HCT116 (cell line): ENCODE results near the gene FBH1. TPM values are rescaled to one million over a fixed set of nuclear protein-coding genes. Genes with fewer than 3 reads are reported as not detected.

ENCODE experiments used
- ATAC-seq: fragments of 200-7000 bp; cut with Tn5 transposase; 2 replicates; pipeline ENCODE4 v1.9.1; 2020; ENCODE audit warnings: mild to moderate bottlenecking, moderate library complexity
- BruUV-seq: library from RNA; stranded (reverse); fragments of 400-500 nt; replicated peaks from 2 replicates; lab custom pipeline; 2021; lab: Mats Ljungman, UMichigan
- CTCF ChIA-PET: fragments of 300-600 bp; sonication (Branson Sonifier 250); formaldehyde crosslinking; loops from one replicate; lab custom pipeline; 2021; ENCODE audit warnings: antibody characterized with exemption; lab: Charles Lee
- POLR2A ChIA-PET: fragments of 300-600, 350-600 bp; sonication (Branson Sonifier 250); formaldehyde crosslinking; loops from one replicate; lab custom pipeline; 2021; ENCODE audit warnings: antibody characterized with exemption; lab: Charles Lee
- RAD21 ChIA-PET, 2 experiments: fragments of 300-600 bp; sonication (Branson Sonifier 250); formaldehyde crosslinking; loops; one replicate each; lab custom pipeline; 2023; ENCODE audit warnings: low total read pairs in 2 of 2; ENCODE audit not compliant: uncharacterized antibody in 2 of 2, unreplicated experiment in 2 of 2, low non-redundant PET in 1 of 2; lab: Charles Lee
- DNase-seq: peaks from one replicate; pipeline ENCODE4 v3.0.0-alpha.2; 2010; ENCODE audit warnings: low read depth, low spot score
- H2AFZ ChIP-seq: fragments of 200-600 bp; shearing (Covaris generic), sonication (generic); 2 replicates; pipeline ENCODE4 v1.6.1; 2017; ENCODE audit warnings: low read depth, mixed run types, mixed read lengths, antibody characterized with exemption, low read length; ENCODE audit not compliant: poor library complexity, severe bottlenecking
- H3K27ac ChIP-seq: 2 replicates; pipeline ENCODE4 v1.5.1; 2012; ENCODE audit warnings: low read depth, low read length
- H3K27me3 ChIP-seq: fragments of 200-600 bp; sonication (generic); 2 replicates; pipeline ENCODE4 v1.6.1; 2016; ENCODE audit warnings: mixed run types, low read length, mixed read lengths; ENCODE audit not compliant: insufficient read depth
- H3K36me3 ChIP-seq, 2 experiments: fragments of 200-500 bp in 1 of 2; fragments of 200-600 bp in 1 of 2; sonication (Bioruptor generic) in 1 of 2; sonication (generic) in 1 of 2; 2 replicates each; pipeline versions ENCODE4 v1.5.1 to v1.6.1; 2014 to 2016; ENCODE audit warnings: low read length in 2 of 2, inconsistent platforms in 1 of 2, mixed read lengths in 1 of 2, mixed run types in 1 of 2; ENCODE audit not compliant: insufficient read depth in 2 of 2, control insufficient read depth in 1 of 2
- H3K4me1 ChIP-seq, 2 experiments: fragments of 200-600 bp in 1 of 2; sonication (generic) in 1 of 2; 2 replicates each; pipeline versions ENCODE4 v1.5.1 to v1.6.1; 2012 to 2017; ENCODE audit warnings: low read length in 2 of 2, inconsistent platforms in 1 of 2, mild to moderate bottlenecking in 1 of 2, mixed read lengths in 1 of 2, mixed run types in 1 of 2, moderate library complexity in 1 of 2; ENCODE audit not compliant: insufficient read depth in 2 of 2, control insufficient read depth in 1 of 2
- H3K4me2 ChIP-seq: fragments of 200-600 bp; sonication (generic); 2 replicates; pipeline ENCODE4 v1.6.1; 2017; ENCODE audit warnings: mixed run types, low read length, mixed read lengths
- H3K4me3 ChIP-seq, 2 experiments: fragments of 200-600 bp in 1 of 2; sonication (generic) in 1 of 2; replicated peaks in 1 of 2; 2 replicates each; pipeline ENCODE4 v1.5.1; 2011 to 2016; ENCODE audit warnings: low read length in 2 of 2, control low read depth in 1 of 2, low read depth in 1 of 2, mild to moderate bottlenecking in 1 of 2, mixed read lengths in 1 of 2, mixed run types in 1 of 2
- H3K79me2 ChIP-seq: fragments of 200-600 bp; sonication (generic); 2 replicates; pipeline ENCODE4 v1.6.1; 2017; ENCODE audit warnings: mild to moderate bottlenecking, mixed run types, low read length, moderate library complexity, mixed read lengths; ENCODE audit not compliant: insufficient read depth
- H3K9ac ChIP-seq: fragments of 200-600 bp; sonication (generic); 2 replicates; pipeline ENCODE4 v1.6.1; 2016; ENCODE audit warnings: low read length, mixed read lengths
- H3K9me2 ChIP-seq: fragments of 200-600 bp; sonication (generic), shearing (Covaris generic); 2 replicates; pipeline ENCODE4 v1.6.1; 2017; ENCODE audit warnings: mixed run types, mild to moderate bottlenecking, moderate library complexity; ENCODE audit not compliant: insufficient read depth
- H3K9me3 ChIP-seq, 2 experiments: fragments of 200-500 bp in 1 of 2; fragments of 200-600 bp in 1 of 2; sonication (Bioruptor generic) in 1 of 2; sonication (generic) in 1 of 2; 2 replicates each; pipeline ENCODE4 v1.6.1; 2014 to 2017; ENCODE audit warnings: low read length in 2 of 2, mixed read lengths in 2 of 2, inconsistent platforms in 1 of 2, low read depth in 1 of 2, mild to moderate bottlenecking in 1 of 2, mixed run types in 1 of 2, moderate library complexity in 1 of 2; ENCODE audit not compliant: control insufficient read depth in 1 of 2, insufficient read depth in 1 of 2
- H4K20me1 ChIP-seq: fragments of 200-600 bp; sonication (generic), shearing (Covaris generic); 2 replicates; pipeline ENCODE4 v1.6.1; 2017; ENCODE audit warnings: mixed run types, mild to moderate bottlenecking, moderate library complexity; ENCODE audit not compliant: insufficient read depth
- CBX3 ChIP-seq: IDR thresholded peaks from 2 replicates; pipeline ENCODE4 v1.6.1; 2012; ENCODE audit warnings: low read depth
- CEBPB ChIP-seq: IDR thresholded peaks from 2 replicates; pipeline ENCODE4 v1.6.1; 2012; ENCODE audit warnings: low read depth
- ELF1 ChIP-seq: IDR thresholded peaks from 2 replicates; pipeline ENCODE4 v1.6.1; 2012; ENCODE audit warnings: low read depth, borderline replicate concordance
- EZH2 ChIP-seq: fragments of 200-600 bp; sonication (generic); IDR thresholded peaks from 2 replicates; pipeline ENCODE4 v1.6.1; 2017; ENCODE audit warnings: antibody characterized with exemption, mixed run types
- EZH2phosphoT487 ChIP-seq: fragments of 200-600 bp; IDR thresholded peaks from 2 replicates; pipeline ENCODE4 v1.6.1; 2018; ENCODE audit warnings: antibody characterized with exemption, borderline replicate concordance
- JUND ChIP-seq: IDR thresholded peaks from 2 replicates; pipeline ENCODE4 v1.6.1; 2012
- POLR2A ChIP-seq: IDR thresholded peaks from 2 replicates; pipeline ENCODE4 v1.7.0; 2011; ENCODE audit warnings: borderline replicate concordance; ENCODE audit not compliant: insufficient read depth, insufficient read length; ENCODE audit errors: extremely low read depth
- POLR2AphosphoS5 ChIP-seq: IDR thresholded peaks from 2 replicates; pipeline ENCODE4 v1.6.1; 2011; ENCODE audit warnings: mild to moderate bottlenecking, low read depth, low read length, moderate library complexity
- RAD21 ChIP-seq: IDR thresholded peaks from 2 replicates; pipeline ENCODE4 v1.6.1; 2012; ENCODE audit warnings: low read depth, mild to moderate bottlenecking
- SRF ChIP-seq: IDR thresholded peaks from 2 replicates; pipeline ENCODE4 v1.6.1; 2012; ENCODE audit warnings: low read depth
- YY1 ChIP-seq: IDR thresholded peaks from 2 replicates; pipeline ENCODE4 v1.6.1; 2011; ENCODE audit warnings: low read length, low read depth, moderate library complexity, mild to moderate bottlenecking; ENCODE audit not compliant: insufficient replicate concordance; ENCODE audit errors: extremely low read depth
- ZNF274 ChIP-seq: fragments of 200-500 bp; sonication (Bioruptor generic); IDR thresholded peaks from 2 replicates; pipeline ENCODE4 v1.6.1; 2014; ENCODE audit warnings: mild to moderate bottlenecking, low read depth, low read length, inconsistent platforms
- intact Hi-C: fragments of 100-400 bp; cut with micrococcal nuclease; formaldehyde crosslinking; loops from 2 replicates; pipeline ENCODE4 v1.10.0; 2022
- total RNA-seq: library from RNA; stranded (reverse); gene quantifications from one replicate; pipeline ENCODE4 v1.2.1, GENCODE V29; 2021; ENCODE audit not compliant: unreplicated experiment
- TF ChIP-seq, protein P1 (sequence below): IDR thresholded peaks from 2 replicates; pipeline ENCODE4 v1.6.1; 2012
- TF ChIP-seq, protein P2 (sequence below): IDR thresholded peaks from 2 replicates; pipeline ENCODE4 v1.6.1; 2012; ENCODE audit warnings: low read depth
- TF ChIP-seq, protein P3 (sequence below), 3 experiments: fragments of 200-600 bp in 1 of 3; sonication (generic) in 1 of 3; IDR thresholded peaks in 2 of 3; conservative IDR thresholded peaks in 1 of 3; 2 replicates each; pipeline ENCODE4 v1.5.1; 2012 to 2017; ENCODE audit warnings: low read depth in 2 of 3, low read length in 2 of 3, antibody characterized with exemption in 1 of 3, borderline replicate concordance in 1 of 3, control low read depth in 1 of 3, mild to moderate bottlenecking in 1 of 3, mixed read lengths in 1 of 3, mixed run types in 1 of 3, moderate library complexity in 1 of 3; ENCODE audit not compliant: insufficient read depth in 1 of 3
- TF ChIP-seq, protein P4 (sequence below): IDR thresholded peaks from 2 replicates; pipeline ENCODE4 v1.6.1; 2012

FBH1 gene
- total RNA-seq, 1 experiment from 2014 or later = 70.2 TPM

DNA sequence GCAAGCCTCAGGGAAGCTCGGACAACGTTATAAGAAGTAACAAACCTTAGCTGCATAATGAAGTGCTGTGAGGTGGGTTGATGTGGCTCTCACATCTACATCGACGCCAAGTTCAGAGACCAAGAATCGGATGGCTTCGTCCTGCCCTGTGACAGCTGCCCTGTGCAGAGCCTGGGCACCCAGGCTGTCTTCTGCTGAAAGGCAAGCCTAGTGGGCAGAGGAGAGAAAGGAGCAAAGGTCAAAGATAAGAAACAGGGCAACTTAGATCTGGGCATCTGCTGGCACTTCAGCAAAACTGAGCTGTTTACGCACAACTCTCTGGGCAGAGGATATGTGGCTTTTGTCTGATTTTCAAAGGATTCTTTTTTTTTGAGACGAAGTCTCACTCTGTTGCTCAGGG lies 7.1 kb upstream of the FBH1 start:
- Histone ChIP-seq H3K79me2 (peaks cover 3% of the 10 kb centered on the region; the same call in 1 of the 2 replicates), H3K36me3 (peaks cover 30 to 39% of the 10 kb centered on the region in 2 experiments; a peak in 3 of 4 replicates), H3K9me3 (no peaks in the 10 kb centered on the region), H2AFZ (no peak overlapping the region), H3K9me2 (no peaks in the 10 kb centered on the region), H3K4me3 (no peak overlapping the region), H3K4me1 (peaks cover under 1 to 4% of the 10 kb centered on the region in 2 experiments; a peak in 2 of 4 replicates), H3K27ac (no peak overlapping the region), H3K27me3 (no peaks in the 10 kb centered on the region), H4K20me1 (no peaks in the 10 kb centered on the region), H3K4me2 (no peak overlapping the region), H3K9ac (no peak overlapping the region)
- TF ChIP-seq ZNF274 (no peak), POLR2AphosphoS5 (no peak), YY1 (no peak), CEBPB (no peak), EZH2phosphoT487 (no peak), SRF (no peak), CBX3 (no peak), JUND (no peak), ELF1 (no peak), EZH2 (no peak), POLR2A (no peak), RAD21 (no peak)
- TF ChIP-seq, protein P1, sequence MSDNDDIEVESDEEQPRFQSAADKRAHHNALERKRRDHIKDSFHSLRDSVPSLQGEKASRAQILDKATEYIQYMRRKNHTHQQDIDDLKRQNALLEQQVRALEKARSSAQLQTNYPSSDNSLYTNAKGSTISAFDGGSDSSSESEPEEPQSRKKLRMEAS = no peak
- TF ChIP-seq, protein P2, sequence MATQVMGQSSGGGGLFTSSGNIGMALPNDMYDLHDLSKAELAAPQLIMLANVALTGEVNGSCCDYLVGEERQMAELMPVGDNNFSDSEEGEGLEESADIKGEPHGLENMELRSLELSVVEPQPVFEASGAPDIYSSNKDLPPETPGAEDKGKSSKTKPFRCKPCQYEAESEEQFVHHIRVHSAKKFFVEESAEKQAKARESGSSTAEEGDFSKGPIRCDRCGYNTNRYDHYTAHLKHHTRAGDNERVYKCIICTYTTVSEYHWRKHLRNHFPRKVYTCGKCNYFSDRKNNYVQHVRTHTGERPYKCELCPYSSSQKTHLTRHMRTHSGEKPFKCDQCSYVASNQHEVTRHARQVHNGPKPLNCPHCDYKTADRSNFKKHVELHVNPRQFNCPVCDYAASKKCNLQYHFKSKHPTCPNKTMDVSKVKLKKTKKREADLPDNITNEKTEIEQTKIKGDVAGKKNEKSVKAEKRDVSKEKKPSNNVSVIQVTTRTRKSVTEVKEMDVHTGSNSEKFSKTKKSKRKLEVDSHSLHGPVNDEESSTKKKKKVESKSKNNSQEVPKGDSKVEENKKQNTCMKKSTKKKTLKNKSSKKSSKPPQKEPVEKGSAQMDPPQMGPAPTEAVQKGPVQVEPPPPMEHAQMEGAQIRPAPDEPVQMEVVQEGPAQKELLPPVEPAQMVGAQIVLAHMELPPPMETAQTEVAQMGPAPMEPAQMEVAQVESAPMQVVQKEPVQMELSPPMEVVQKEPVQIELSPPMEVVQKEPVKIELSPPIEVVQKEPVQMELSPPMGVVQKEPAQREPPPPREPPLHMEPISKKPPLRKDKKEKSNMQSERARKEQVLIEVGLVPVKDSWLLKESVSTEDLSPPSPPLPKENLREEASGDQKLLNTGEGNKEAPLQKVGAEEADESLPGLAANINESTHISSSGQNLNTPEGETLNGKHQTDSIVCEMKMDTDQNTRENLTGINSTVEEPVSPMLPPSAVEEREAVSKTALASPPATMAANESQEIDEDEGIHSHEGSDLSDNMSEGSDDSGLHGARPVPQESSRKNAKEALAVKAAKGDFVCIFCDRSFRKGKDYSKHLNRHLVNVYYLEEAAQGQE = no peak
- TF ChIP-seq, protein P3, sequence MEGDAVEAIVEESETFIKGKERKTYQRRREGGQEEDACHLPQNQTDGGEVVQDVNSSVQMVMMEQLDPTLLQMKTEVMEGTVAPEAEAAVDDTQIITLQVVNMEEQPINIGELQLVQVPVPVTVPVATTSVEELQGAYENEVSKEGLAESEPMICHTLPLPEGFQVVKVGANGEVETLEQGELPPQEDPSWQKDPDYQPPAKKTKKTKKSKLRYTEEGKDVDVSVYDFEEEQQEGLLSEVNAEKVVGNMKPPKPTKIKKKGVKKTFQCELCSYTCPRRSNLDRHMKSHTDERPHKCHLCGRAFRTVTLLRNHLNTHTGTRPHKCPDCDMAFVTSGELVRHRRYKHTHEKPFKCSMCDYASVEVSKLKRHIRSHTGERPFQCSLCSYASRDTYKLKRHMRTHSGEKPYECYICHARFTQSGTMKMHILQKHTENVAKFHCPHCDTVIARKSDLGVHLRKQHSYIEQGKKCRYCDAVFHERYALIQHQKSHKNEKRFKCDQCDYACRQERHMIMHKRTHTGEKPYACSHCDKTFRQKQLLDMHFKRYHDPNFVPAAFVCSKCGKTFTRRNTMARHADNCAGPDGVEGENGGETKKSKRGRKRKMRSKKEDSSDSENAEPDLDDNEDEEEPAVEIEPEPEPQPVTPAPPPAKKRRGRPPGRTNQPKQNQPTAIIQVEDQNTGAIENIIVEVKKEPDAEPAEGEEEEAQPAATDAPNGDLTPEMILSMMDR (IDR thresholded peaks at IDR 0.05 in 2 of 3, conservative IDR thresholded peaks at IDR 0.05 in 1 of 3; ENCODE audit: borderline replicate concordance in 1 of 3, insufficient read depth in 1 of 3, low read depth in 2 of 3, low read length in 2 of 3) = no peak
- TF ChIP-seq, protein P4, sequence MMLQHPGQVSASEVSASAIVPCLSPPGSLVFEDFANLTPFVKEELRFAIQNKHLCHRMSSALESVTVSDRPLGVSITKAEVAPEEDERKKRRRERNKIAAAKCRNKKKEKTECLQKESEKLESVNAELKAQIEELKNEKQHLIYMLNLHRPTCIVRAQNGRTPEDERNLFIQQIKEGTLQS = no peak
- ATAC-seq = no peak
- intact Hi-C loops = no loop called here
- BruUV-seq = no TSS peak
- DNase-seq = no peak
- ChIA-PET RAD21 (no interaction called here), CTCF (interaction anchor here (1.0 kb wide), 1 partner anchor 9 kb away, joined by 3 read pairs; no protein-coding TSS in a partner anchor), POLR2A (no interaction called here)
